Heart left ventricle (tissue), 16 donors: Measurements from ENCODE around the gene TPST2. TPM values are rescaled to one million over a fixed set of nuclear protein-coding genes. Genes with fewer than 3 reads are reported as not detected.
A peak's percentile ranks its signal among the peaks of the same experiment; 100 is the strongest.

Experiments
- ATAC-seq, 4 donors: fragments of 200-7000 bp; cut with Tn5 transposase; one replicate each; pipeline ENCODE4 v1.9.1; 2020 to 2022; ENCODE audit warnings: moderate library complexity in 4 of 4, mild to moderate bottlenecking in 3 of 4, moderate number of reproducible peaks in 1 of 4
- DNase-seq, 5 donors: peaks; one replicate each; pipeline ENCODE4 v3.0.0-alpha.2; 2020
- H3K27ac ChIP-seq, 12 donors: fragments of 200-600 bp; sonication (generic) in 4 of 12; one replicate each; pipeline versions ENCODE4 v1.5.0 to v1.8.0; 2016 to 2022; ENCODE audit warnings: mild to moderate bottlenecking in 2 of 12
- H3K27me3 ChIP-seq, 9 donors: fragments of 200-600 bp; sonication (generic) in 2 of 9; one replicate each; pipeline versions ENCODE4 v1.5.1 to v1.8.0; 2016 to 2022; ENCODE audit warnings: mild to moderate bottlenecking in 3 of 9
- H3K36me3 ChIP-seq, 9 donors: fragments of 200-600 bp; sonication (generic) in 2 of 9; one replicate each; pipeline versions ENCODE4 v1.5.0 to v1.8.0; 2018 to 2022; ENCODE audit warnings: mild to moderate bottlenecking in 2 of 9
- H3K4me1 ChIP-seq, 12 donors: fragments of 200-600 bp; sonication (generic) in 4 of 12; one replicate each; pipeline versions ENCODE4 v1.5.0 to v1.8.0; 2016 to 2022; ENCODE audit warnings: mild to moderate bottlenecking in 3 of 12
- H3K4me3 ChIP-seq, 12 donors: fragments of 200-600 bp; sonication (generic) in 4 of 12; one replicate each; pipeline versions ENCODE4 v1.5.0 to v1.8.0; 2017 to 2022; ENCODE audit warnings: mild to moderate bottlenecking in 9 of 12, moderate library complexity in 4 of 12
- H3K9me3 ChIP-seq, 12 donors: fragments of 200-600 bp; sonication (generic) in 4 of 12; one replicate each; pipeline versions ENCODE4 v1.5.0 to v1.8.0; 2016 to 2022; ENCODE audit warnings: mild to moderate bottlenecking in 1 of 12
- POLR2A ChIP-seq, 2 donors: fragments of 450-650 bp; IDR thresholded peaks; one replicate each; pipeline ENCODE4 v1.6.1; 2017; ENCODE audit warnings: antibody characterized with exemption in 2 of 2, mild to moderate bottlenecking in 2 of 2, moderate library complexity in 2 of 2
- WGBS, 4 donors: extraction: QIAGEN DNeasy Blood & Tissue Kit in 2 of 4; methylation state at CpG; one replicate each; pipeline versions ENCODE4 v1.1.5 to v1.1.7; 2013 to 2018; 5-methylcytosine and 5-hydroxymethylcytosine counted together
- intact Hi-C, 10 donors: fragments of 100-400 bp; cut with DNase I; formaldehyde crosslinking; loops; one replicate each; pipeline versions ENCODE4 v1.11.1 to v1.14.2; 2022
- polyA plus RNA-seq, 2 donors: library from polyadenylated mRNA; stranded (reverse); fragments of 200-250 nt; gene quantifications; one replicate each; pipeline ENCODE4 v1.2.3, GENCODE V29; 2013
- total RNA-seq, 9 donors: library from RNA; depleted of rRNA in 2 of 9; stranded (reverse); fragments of >200 nt in 2 of 9; fragmentation: NEBNext Ultra II Directional in 3 of 9; extraction: Animal tissue kit (Norgen Biotek cat#: 25700) in 3 of 9; gene quantifications; one replicate each; pipeline versions ENCODE4 v1.1.0 to v1.2.4, GENCODE V29; 2016 to 2023
- TF ChIP-seq, protein P1 (sequence below), 12 donors: fragments of 200-600 bp; sonication (generic) in 4 of 12; IDR thresholded peaks; one replicate each; pipeline versions ENCODE4 v1.5.0 to v1.8.0; 2018 to 2022; ENCODE audit warnings: antibody characterized with exemption in 12 of 12, mild to moderate bottlenecking in 5 of 12
- donor health status: ischemic (EF 13 %, LVEDD 7.1; RV severe dilation, severe dysfunction).
- donor health status: healthy with polysubstance abuse.
- donor health status: DM: no; HTN: yes; CAD: no.
- donor health status: DM: no; HTN: no; CAD: no.
- donor health status: ischemic (EF 25% LVEDD 6.9; RV normal size, moderate dysfunction).
- donor health status: ischemic (EF 25% LVEDD 5.7; RV mildly dilated, moderate dysfunction).
- donor health status: healthy.
- donor health status: DM: yes; HTN: yes; CAD: no.
- donor health status: ischemic (EF 35%, LVEDD 5.7; RV mildly dilated, moderate dysfunction).
- donor health status: nonischemic (EF 11% LVEDD 7.7; RV severe dilation, severe dysfunction).
- donor health status: DM: yes; HTN: yes; CAD: no.
- donor health status: PGD.
- donor health status: ischemic (EF 29% LVEDD 5.4; RV normal size, mild dysfunction).
- donor health status: nonischemic (EF 23%, LVEDD 6.1; RV moderate dilation, normal function).

Gene TPST2
- total and polyA plus RNA-seq, 11 donors, result 12.1 to 103 (median 25.2) TPM

DNA sequence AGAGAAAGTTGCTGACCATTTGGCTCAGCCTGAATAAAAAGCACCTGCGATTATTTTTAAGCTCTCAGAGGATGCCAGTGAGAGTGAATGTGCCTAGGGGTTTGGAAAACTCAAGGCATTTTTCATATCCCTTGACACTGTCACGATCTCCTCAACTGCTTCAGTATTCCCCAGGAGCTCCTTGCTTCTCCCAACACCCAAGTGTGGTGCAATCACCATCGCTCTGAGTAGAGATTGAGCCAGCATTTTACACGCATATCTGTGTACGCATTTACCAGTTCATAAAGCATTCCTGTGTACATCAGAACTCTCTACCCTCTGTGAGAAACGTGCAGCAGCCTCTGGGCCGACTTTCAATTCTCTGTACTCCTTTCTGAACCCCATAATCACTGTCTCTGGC is 104.9 kb downstream of the TPST2 start:
- WGBS, 4 donors, result 52 to 70% (median 55%) methylated on average over 7 of the region's 7 CpGs
- H3K36me3 ChIP-seq, result peaks cover 0 to 50% (median 35%) of the 10 kb centered on the region in 9 donors
- H3K9me3 ChIP-seq, result no peaks in the 10 kb centered on the region
- H3K27ac ChIP-seq, result peak overlapping the region in 3 of 12 donors; percentile 90 to 98 (median 96)
- no peak for ATAC-seq
- DNase-seq, result no peak
- TF ChIP-seq, protein P1, sequence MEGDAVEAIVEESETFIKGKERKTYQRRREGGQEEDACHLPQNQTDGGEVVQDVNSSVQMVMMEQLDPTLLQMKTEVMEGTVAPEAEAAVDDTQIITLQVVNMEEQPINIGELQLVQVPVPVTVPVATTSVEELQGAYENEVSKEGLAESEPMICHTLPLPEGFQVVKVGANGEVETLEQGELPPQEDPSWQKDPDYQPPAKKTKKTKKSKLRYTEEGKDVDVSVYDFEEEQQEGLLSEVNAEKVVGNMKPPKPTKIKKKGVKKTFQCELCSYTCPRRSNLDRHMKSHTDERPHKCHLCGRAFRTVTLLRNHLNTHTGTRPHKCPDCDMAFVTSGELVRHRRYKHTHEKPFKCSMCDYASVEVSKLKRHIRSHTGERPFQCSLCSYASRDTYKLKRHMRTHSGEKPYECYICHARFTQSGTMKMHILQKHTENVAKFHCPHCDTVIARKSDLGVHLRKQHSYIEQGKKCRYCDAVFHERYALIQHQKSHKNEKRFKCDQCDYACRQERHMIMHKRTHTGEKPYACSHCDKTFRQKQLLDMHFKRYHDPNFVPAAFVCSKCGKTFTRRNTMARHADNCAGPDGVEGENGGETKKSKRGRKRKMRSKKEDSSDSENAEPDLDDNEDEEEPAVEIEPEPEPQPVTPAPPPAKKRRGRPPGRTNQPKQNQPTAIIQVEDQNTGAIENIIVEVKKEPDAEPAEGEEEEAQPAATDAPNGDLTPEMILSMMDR (IDR thresholded peaks at IDR 0.05), result no peak
- no peak for TF ChIP-seq POLR2A (IDR thresholded peaks at IDR 0.05)
- H3K4me3 ChIP-seq, result peak overlapping the region in 4 of 12 donors; percentile 72 to 90 (median 82)
- intact Hi-C loops, result no loop called here
- no peaks in the 10 kb centered on the region for H3K27me3 ChIP-seq
- peaks cover 8 to 52% (median 39%) of the 10 kb centered on the region in 12 donors for H3K4me1 ChIP-seq

DNA sequence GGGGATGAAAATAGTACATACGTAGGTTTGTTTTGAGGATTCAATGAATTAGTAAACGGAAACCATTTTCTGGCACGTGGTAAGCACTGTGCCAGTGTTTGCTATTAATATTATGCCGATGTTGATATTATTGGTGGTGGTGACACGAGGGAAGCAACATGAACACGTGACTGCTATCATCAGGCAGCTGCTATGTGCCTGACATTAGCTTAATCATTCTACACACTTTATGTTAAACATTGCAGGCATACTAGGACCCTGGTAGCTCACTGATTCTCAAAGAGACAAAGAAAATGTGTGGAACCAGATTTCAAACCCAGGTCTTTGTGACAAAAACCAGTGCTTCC is 105.6 kb downstream of the TPST2 start:
- intact Hi-C loops, result no loop called here

DNA sequence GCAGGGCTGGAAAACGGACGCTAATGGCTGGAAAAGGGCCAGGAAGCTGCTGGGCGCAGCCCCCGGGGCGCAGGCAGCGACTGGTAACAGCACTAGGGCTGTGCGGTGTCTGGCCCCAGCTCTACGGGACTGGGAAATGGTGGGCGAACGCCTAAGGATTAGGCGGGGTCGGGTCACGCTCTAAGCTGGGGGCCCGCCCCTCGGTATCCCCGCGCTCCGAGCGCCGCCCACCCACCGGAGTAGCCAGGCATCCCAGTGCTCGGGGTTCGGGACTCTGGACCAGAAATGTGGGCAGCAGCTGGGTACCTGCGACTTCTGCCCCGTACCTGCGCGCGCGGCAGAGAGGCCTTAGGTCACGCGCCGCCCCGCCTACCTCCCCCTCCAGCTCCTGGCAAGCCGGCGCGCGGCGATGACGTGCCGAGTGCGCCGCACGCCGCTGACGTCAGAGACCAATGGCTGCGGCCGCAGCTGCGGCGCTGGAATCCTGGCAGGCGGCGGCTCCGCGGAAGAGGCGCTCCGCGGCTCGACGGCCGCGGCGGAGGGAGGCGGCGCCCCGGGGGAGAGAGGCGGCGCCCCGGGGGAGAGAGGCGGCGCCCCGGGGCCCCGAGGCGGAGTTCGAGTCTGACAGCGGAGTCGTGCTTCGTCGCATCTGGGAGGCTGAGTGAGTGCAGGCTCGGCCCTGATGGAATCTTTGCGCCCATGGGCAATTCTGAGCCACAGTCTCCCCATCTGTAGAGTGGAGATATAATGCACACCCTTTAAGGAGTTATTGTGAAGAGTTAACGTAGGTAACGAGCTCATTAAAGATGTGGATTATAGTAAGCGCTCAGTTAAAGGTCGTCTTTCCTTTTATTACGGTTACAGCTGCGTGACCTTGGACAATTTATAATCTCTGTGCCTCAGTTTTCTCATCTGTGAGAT is 106.2 kb downstream of the TPST2 start, which contains the start of the genes HPS4 and SRRD:
Gene HPS4, minus strand, starts transcription at position 345 of the 921 bp plus-strand sequence. CDS start 2,021 bp downstream, outside the sequence.
Gene SRRD, plus strand, starts transcription at position 439 of the 921 bp plus-strand sequence. Its CDS starts 14 bp downstream, at position 453.
- Histone ChIP-seq H3K27ac (peak within 1 kb of the TSS; percentile 85 to 98 (median 90)), H3K4me3 (peak within 1 kb of the TSS; percentile 64 to 100 (median 86)), H3K27me3 (no peaks in the 10 kb centered on the region), H3K4me1 (peaks cover 9 to 64% (median 50%) of the 10 kb centered on the region in 12 donors), H3K9me3 (no peaks in the 10 kb centered on the region), H3K36me3 (peaks cover 0 to 42% (median 22%) of the 10 kb centered on the region in 9 donors)
- intact Hi-C loops, result no loop called here
- ATAC-seq, result peak; percentile 65 to 96 (median 96)
- 1 to 2% (median 1%) methylated on average over 20 to 85 of the region's 85 CpGs for WGBS, 4 donors
- TF ChIP-seq, protein P1 (IDR thresholded peaks at IDR 0.05), result no peak
- peak; percentile 8 to 79 for TF ChIP-seq POLR2A (IDR thresholded peaks at IDR 0.05)
- peak; percentile 88 to 95 (median 91) for DNase-seq

More for the DNA sequence above, 105.6 kb downstream of the TPST2 start:
- Histone ChIP-seq H3K27ac (peak overlapping the region in 10 of 12 donors; percentile 85 to 98 (median 91)), H3K4me1 (peaks cover 9 to 59% (median 46%) of the 10 kb centered on the region in 12 donors), H3K4me3 (peak overlapping the region; percentile 64 to 100 (median 86)), H3K36me3 (peaks cover 0 to 45% (median 29%) of the 10 kb centered on the region in 9 donors), H3K27me3 (no peaks in the 10 kb centered on the region), H3K9me3 (no peaks in the 10 kb centered on the region)
- ATAC-seq, result no peak
- DNase-seq, result no peak
- 4 to 8% (median 5%) methylated on average over 6 of the region's 6 CpGs for WGBS, 4 donors
- TF ChIP-seq, protein P1 (IDR thresholded peaks at IDR 0.05), result no peak
- TF ChIP-seq POLR2A (IDR thresholded peaks at IDR 0.05), result no peak

DNA sequence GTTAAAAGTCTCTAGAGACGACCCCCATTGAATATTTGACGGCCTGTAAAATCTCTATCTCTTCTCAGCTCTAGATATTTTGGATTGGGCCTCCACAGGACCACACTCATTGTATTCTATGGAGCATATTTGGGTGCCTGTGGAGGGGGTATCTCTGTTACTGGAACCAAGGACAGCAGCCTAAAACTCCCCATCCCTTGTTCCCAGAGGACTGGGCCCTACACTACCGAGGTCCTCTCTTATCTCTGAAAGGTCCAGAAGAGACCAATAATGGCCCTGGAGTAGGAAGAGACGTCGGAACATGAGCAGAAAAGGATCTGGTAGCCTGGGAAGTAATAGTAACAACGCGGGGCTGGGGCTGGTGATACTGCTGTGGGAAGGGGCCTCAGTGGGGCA is 106.9 kb downstream of the TPST2 start:
- H3K27me3 ChIP-seq, result no peaks in the 10 kb centered on the region

More for the DNA sequence above, 106.9 kb downstream of the TPST2 start:
- Histone ChIP-seq H3K36me3 (peaks cover 0 to 40% (median 16%) of the 10 kb centered on the region in 9 donors), H3K4me1 (peaks cover 9 to 64% (median 50%) of the 10 kb centered on the region in 12 donors), H3K4me3 (peak overlapping the region; percentile 64 to 100 (median 86)), H3K27ac (peak overlapping the region; percentile 85 to 98 (median 90)), H3K9me3 (no peaks in the 10 kb centered on the region)
- intact Hi-C loops, result no loop called here
- DNase-seq (no peak), ATAC-seq (peak in 2 of 4 donors; percentile 1 to 17)
- TF ChIP-seq, protein P1 (IDR thresholded peaks at IDR 0.05), result no peak
- no peak for TF ChIP-seq POLR2A (IDR thresholded peaks at IDR 0.05)
- WGBS, 4 donors, result 6 to 9% (median 7%) methylated on average over 7 of the region's 7 CpGs
